A673 (cell line): ENCODE results near the gene TNFAIP2.

Source experiments
- CTCF ChIP-seq: fragments of 300-800, 200-600 bp; sonication (generic); conservative IDR thresholded peaks from 2 replicates; pipeline ENCODE4 v1.5.1; 2017; ENCODE audit warnings: low read depth, mild to moderate bottlenecking, antibody characterized with exemption, low read length, moderate library complexity, mixed read lengths
- EZH2 ChIP-seq: fragments of 200-600 bp; sonication (generic); IDR thresholded peaks from 2 replicates; pipeline ENCODE4 v1.6.1; 2017; ENCODE audit warnings: borderline replicate concordance, low read depth, mild to moderate bottlenecking, mixed read lengths, antibody characterized with exemption, low read length; ENCODE audit not compliant: poor library complexity, severe bottlenecking

- TF ChIP-seq CTCF (no peak), EZH2 (no peak)
These were observed 28.1 kb downstream of the TNFAIP2 start for GRCh38 chr14:103151270-103151945.
